HuH-7 (cell line): ENCODE data around the gene MAN1A1.
"Not testable (repeated sequence)": the region's sequence is repeated elsewhere in the genome, so short reads cannot be mapped to it uniquely, and the experiment has no call there.

ENCODE experiments used
- DNase-seq: peaks from one replicate; pipeline ENCODE4 v3.0.0; 2011; ENCODE audit warnings: low spot score

The MAN1A1 gene

GRCh38 chr6:119170447-119171087, 179.0 kb downstream of the MAN1A1 start:
- peak; percentile 37 for DNase-seq

GRCh38 chr6:119170103-119170446, 179.5 kb downstream of the MAN1A1 start:
- DNase-seq: no peak

GRCh38 chr6:119169355-119169754, 180.2 kb downstream of the MAN1A1 start:
- not testable (repeated sequence) for DNase-seq

GRCh38 chr6:119166024-119166784, 183.4 kb downstream of the MAN1A1 start:
- no peak for DNase-seq

- DNase-seq: no peak
Measured at GRCh38 chr6:119163006-119163405, 186.6 kb downstream of the MAN1A1 start.

- DNase-seq: no peak
Measured at GRCh38 chr6:119162134-119162775, 187.3 kb downstream of the MAN1A1 start.

GRCh38 chr6:119161438-119161837, 188.1 kb downstream of the MAN1A1 start:
- DNase-seq: no peak

- no peak for DNase-seq
Measured at GRCh38 chr6:119160911-119161310, 188.7 kb downstream of the MAN1A1 start.

GRCh38 chr6:119158057-119158848, 191.3 kb downstream of the MAN1A1 start:
- no peak for DNase-seq

- no peak for DNase-seq
Measured at GRCh38 chr6:119157506-119157815, 192.1 kb downstream of the MAN1A1 start.

- DNase-seq: no peak
Measured at GRCh38 chr6:119156757-119157505, 192.6 kb downstream of the MAN1A1 start.

- DNase-seq: not testable (repeated sequence)
Measured at GRCh38 chr6:119156082-119156481, 193.5 kb downstream of the MAN1A1 start.

GRCh38 chr6:119152187-119152586, 197.4 kb downstream of the MAN1A1 start:
- no peak for DNase-seq

GRCh38 chr6:119148825-119149525, 200.6 kb downstream of the MAN1A1 start:
- DNase-seq: no peak

GRCh38 chr6:119148098-119148824, 201.3 kb downstream of the MAN1A1 start:
- DNase-seq: peak; percentile 67

- DNase-seq: peak; percentile 37
Measured at GRCh38 chr6:119147101-119148053, 202.2 kb downstream of the MAN1A1 start.

GRCh38 chr6:119145111-119145510, 204.4 kb downstream of the MAN1A1 start:
- DNase-seq: no peak

- DNase-seq: no peak
Measured at GRCh38 chr6:119142637-119143036, 206.9 kb downstream of the MAN1A1 start.

GRCh38 chr6:119142041-119142440, 207.5 kb downstream of the MAN1A1 start:
- DNase-seq: no peak
